VCaP (cell line): ENCODE data around the gene FTSJ1.

Experiments used
- H3K27ac ChIP-seq: fragments of 450-650 bp; 2 replicates; pipeline ENCODE4 v1.5.1; 2017
- TF ChIP-seq, protein P1 (sequence below): fragments of 450-650 bp; conservative IDR thresholded peaks from 2 replicates; pipeline ENCODE4 v1.5.1; 2017; ENCODE audit warnings: mild to moderate bottlenecking, moderate library complexity

FTSJ1 gene

DNA sequence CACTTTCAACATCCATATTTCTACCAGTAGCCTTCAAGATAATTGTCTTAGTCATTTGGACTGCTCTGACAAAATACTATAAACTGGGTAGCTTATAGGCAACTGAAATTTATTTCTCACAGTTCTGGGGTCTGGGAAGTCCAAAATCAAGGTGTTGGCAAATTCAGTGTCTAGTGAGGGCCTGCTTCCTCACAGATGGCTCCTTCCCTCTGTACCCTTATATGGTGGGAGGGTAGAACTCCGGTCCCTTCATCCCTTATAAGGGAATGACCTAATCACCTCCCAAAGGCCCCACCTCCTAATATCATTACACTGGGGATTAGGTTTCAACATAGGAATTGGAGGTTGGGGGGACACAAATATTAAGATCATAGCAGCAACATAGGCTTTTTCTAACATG lies 56.2 kb downstream of the FTSJ1 start:
- TF ChIP-seq, protein P1, sequence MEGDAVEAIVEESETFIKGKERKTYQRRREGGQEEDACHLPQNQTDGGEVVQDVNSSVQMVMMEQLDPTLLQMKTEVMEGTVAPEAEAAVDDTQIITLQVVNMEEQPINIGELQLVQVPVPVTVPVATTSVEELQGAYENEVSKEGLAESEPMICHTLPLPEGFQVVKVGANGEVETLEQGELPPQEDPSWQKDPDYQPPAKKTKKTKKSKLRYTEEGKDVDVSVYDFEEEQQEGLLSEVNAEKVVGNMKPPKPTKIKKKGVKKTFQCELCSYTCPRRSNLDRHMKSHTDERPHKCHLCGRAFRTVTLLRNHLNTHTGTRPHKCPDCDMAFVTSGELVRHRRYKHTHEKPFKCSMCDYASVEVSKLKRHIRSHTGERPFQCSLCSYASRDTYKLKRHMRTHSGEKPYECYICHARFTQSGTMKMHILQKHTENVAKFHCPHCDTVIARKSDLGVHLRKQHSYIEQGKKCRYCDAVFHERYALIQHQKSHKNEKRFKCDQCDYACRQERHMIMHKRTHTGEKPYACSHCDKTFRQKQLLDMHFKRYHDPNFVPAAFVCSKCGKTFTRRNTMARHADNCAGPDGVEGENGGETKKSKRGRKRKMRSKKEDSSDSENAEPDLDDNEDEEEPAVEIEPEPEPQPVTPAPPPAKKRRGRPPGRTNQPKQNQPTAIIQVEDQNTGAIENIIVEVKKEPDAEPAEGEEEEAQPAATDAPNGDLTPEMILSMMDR = no peak
- no peak overlapping the region for H3K27ac ChIP-seq

DNA sequence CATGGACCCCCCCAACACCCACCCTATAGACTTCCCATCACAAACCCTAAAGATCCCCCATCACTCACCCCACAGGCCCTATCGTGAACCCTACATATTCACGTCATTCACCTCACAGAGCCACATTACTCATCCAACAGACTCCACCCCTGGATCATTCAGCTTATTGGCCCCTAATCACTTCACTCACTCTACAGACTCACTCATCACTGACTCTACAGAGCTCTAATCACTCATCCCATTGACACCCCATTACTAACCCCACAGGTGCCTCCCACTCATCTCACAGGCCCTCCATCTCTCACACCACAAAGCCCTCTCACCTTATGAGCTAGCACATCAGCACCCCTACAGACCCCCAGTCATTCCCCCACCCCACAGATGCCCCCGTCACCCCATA lies 57.2 kb downstream of the FTSJ1 start:
- TF ChIP-seq, protein P1 = no peak

More for the DNA sequence above, 57.2 kb downstream of the FTSJ1 start:
- H3K27ac ChIP-seq = no peak overlapping the region
